ENCODE results near the gene PDE4C.
"Not testable (repeated sequence)": the region's sequence is repeated elsewhere in the genome, so short reads cannot be mapped to it uniquely, and the experiment has no call there.

Gene PDE4C

DNA sequence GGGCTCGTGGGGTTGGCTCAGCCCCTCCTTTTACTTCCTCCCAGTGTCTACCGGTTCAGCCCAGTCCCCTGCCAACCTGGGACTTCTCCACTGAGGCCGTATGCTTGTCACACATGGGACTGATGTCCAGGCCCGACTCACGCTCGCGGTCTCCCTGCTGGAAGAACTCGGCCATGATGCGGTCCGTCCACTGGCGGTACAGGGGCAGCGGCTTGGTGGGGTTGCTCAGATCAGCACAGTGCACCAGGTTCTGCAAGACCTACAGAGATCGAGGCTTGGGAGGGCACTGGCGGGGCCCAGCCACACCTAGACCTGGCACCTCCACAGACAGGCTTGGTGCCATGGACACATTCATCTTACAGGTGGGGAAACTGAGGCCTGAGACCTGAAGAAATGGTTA is 14.6 kb downstream of the PDE4C start:
- Histone ChIP-seq H3K36me3 (no peaks in the 10 kb centered on the region), H3K9me3 (no peaks in the 10 kb centered on the region), H3K4me3 (ENCODE audit: low read depth in 1 of 2, low read length in 1 of 2) (no peak overlapping the region), H3K27me3 (peaks cover 50% of the 10 kb centered on the region), H3K4me1 (ENCODE audit: control insufficient read depth in 1 of 2, insufficient read depth in 1 of 2, low read depth in 1 of 2, low read length in 1 of 2) (no peaks in the 10 kb centered on the region), H3K27ac (no peak overlapping the region)
- TF ChIP-seq, protein P1, sequence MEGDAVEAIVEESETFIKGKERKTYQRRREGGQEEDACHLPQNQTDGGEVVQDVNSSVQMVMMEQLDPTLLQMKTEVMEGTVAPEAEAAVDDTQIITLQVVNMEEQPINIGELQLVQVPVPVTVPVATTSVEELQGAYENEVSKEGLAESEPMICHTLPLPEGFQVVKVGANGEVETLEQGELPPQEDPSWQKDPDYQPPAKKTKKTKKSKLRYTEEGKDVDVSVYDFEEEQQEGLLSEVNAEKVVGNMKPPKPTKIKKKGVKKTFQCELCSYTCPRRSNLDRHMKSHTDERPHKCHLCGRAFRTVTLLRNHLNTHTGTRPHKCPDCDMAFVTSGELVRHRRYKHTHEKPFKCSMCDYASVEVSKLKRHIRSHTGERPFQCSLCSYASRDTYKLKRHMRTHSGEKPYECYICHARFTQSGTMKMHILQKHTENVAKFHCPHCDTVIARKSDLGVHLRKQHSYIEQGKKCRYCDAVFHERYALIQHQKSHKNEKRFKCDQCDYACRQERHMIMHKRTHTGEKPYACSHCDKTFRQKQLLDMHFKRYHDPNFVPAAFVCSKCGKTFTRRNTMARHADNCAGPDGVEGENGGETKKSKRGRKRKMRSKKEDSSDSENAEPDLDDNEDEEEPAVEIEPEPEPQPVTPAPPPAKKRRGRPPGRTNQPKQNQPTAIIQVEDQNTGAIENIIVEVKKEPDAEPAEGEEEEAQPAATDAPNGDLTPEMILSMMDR (IDR thresholded peaks at IDR 0.05), result no peak

DNA sequence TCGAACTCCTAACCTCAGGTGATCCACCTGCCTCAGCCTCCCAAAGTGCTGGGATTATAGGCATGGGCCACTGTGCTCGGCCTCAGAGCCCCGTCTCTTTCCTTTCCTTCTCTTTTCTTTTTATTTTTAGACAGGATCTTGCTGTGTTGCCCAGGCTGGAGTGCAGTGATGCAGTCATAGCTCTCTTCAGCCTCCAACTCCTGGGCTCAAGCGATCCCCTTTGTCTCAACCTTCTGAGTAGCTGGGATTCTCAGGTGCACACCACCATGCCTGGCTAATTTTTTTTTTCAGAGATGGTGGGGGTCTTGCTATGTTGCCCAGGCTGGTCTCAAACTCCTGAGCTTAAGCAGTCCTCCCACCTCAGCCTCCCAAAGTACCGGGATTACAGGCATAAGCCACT is 16.3 kb downstream of the PDE4C start:
- not testable (repeated sequence) for H3K36me3 ChIP-seq; H3K9me3 ChIP-seq; H3K27ac ChIP-seq; H3K4me1 ChIP-seq (ENCODE audit: control insufficient read depth in 1 of 2, insufficient read depth in 1 of 2, low read depth in 1 of 2, low read length in 1 of 2); H3K4me3 ChIP-seq (ENCODE audit: low read depth in 1 of 2, low read length in 1 of 2)
- H3K27me3 ChIP-seq, result peaks cover 67% of the 10 kb centered on the region

- H3K36me3 ChIP-seq, result no peaks in the 10 kb centered on the region
- H3K27me3 ChIP-seq, result peaks cover 70% of the 10 kb centered on the region
- H3K9me3 ChIP-seq, result no peaks in the 10 kb centered on the region
- no peak overlapping the region for H3K27ac ChIP-seq
- no peak overlapping the region for H3K4me3 ChIP-seq (ENCODE audit: low read depth in 1 of 2, low read length in 1 of 2)
- TF ChIP-seq, protein P1 (IDR thresholded peaks at IDR 0.05), result peak; percentile 58
- peaks cover 15 to 16% of the 10 kb centered on the region in 2 experiments for H3K4me1 ChIP-seq (ENCODE audit: control insufficient read depth in 1 of 2, insufficient read depth in 1 of 2, low read depth in 1 of 2, low read length in 1 of 2)
These were observed 17.9 kb downstream of the PDE4C start for GRCh38 chr19:18208098-18208951.

GRCh38 chr19:18206018-18206417 is 20.2 kb downstream of the PDE4C start:
- H3K27me3 ChIP-seq, result peaks cover 84% of the 10 kb centered on the region
- TF ChIP-seq, protein P1 (IDR thresholded peaks at IDR 0.05), result no peak
- H3K27ac ChIP-seq, result no peak overlapping the region
- no peaks in the 10 kb centered on the region for H3K9me3 ChIP-seq
- no peaks in the 10 kb centered on the region for H3K36me3 ChIP-seq
- peaks cover 24 to 26% of the 10 kb centered on the region in 2 experiments for H3K4me1 ChIP-seq (ENCODE audit: control insufficient read depth in 1 of 2, insufficient read depth in 1 of 2, low read depth in 1 of 2, low read length in 1 of 2)
- H3K4me3 ChIP-seq (ENCODE audit: low read depth in 1 of 2, low read length in 1 of 2), result no peak overlapping the region

GRCh38 chr19:18205200-18205892 is 20.9 kb downstream of the PDE4C start:
- H3K4me3 ChIP-seq (ENCODE audit: low read depth in 1 of 2, low read length in 1 of 2), result peak overlapping the region; percentile 79
- H3K4me1 ChIP-seq (ENCODE audit: control insufficient read depth in 1 of 2, insufficient read depth in 1 of 2, low read depth in 1 of 2, low read length in 1 of 2), result peaks cover 24 to 26% of the 10 kb centered on the region in 2 experiments
- H3K36me3 ChIP-seq, result no peaks in the 10 kb centered on the region
- H3K27ac ChIP-seq, result peak overlapping the region; percentile 67
- TF ChIP-seq, protein P1 (IDR thresholded peaks at IDR 0.05), result no peak
- H3K9me3 ChIP-seq, result no peaks in the 10 kb centered on the region
- peaks cover 77% of the 10 kb centered on the region for H3K27me3 ChIP-seq
